Activated T-cell treated with anti-CD3 and anti-CD28 coated beads, Interleukin-2, amount 50 U/mL, for 72 hours (primary cell): ENCODE measurements around the gene RIMKLA. TPM values are rescaled to one million over a fixed set of nuclear protein-coding genes. Genes with fewer than 3 reads are reported as not detected.

Source experiments
- ATAC-seq, 2 donors: fragments of 150-1000 bp; cut with Tn5 transposase; replicated peaks in 1 of 2; 2 replicates each; pipeline ENCODE4 v1.10.0; 2021; ENCODE audit warnings: moderate library complexity in 2 of 2, mild to moderate bottlenecking in 1 of 2
- DNase-seq, 2 donors: peaks; one replicate each; pipeline ENCODE4 v3.0.0; 2021 to 2022; ENCODE audit warnings: mixed read lengths in 1 of 2
- H3K27ac Mint-ChIP-seq: one replicate; pipeline ENCODE4 v1.8.0; 2022; ENCODE audit warnings: mild to moderate bottlenecking, moderate library complexity, mixed read lengths
- H3K27me3 Mint-ChIP-seq: one replicate; pipeline ENCODE4 v1.8.0; 2022; ENCODE audit warnings: low read depth, mixed read lengths
- H3K36me3 Mint-ChIP-seq, 2 donors: one replicate each; pipeline ENCODE4 v1.8.0; 2022; ENCODE audit warnings: mixed read lengths in 2 of 2, mild to moderate bottlenecking in 1 of 2; ENCODE audit not compliant: insufficient read depth in 2 of 2
- H3K4me1 Mint-ChIP-seq: one replicate; pipeline ENCODE4 v1.8.0; 2022; ENCODE audit warnings: low read depth, mixed read lengths
- H3K4me3 Mint-ChIP-seq, 2 donors: one replicate each; pipeline ENCODE4 v1.8.0; 2022; ENCODE audit warnings: mild to moderate bottlenecking in 2 of 2, mixed read lengths in 2 of 2, moderate library complexity in 2 of 2
- H3K9me3 Mint-ChIP-seq, 2 donors: one replicate each; pipeline ENCODE4 v1.8.0; 2022; ENCODE audit warnings: mixed read lengths in 2 of 2
- total RNA-seq, 2 donors: library from RNA; stranded (reverse); gene quantifications; one replicate each; pipeline ENCODE4 v1.2.3, GENCODE V29; 2022

The RIMKLA gene, protein sequence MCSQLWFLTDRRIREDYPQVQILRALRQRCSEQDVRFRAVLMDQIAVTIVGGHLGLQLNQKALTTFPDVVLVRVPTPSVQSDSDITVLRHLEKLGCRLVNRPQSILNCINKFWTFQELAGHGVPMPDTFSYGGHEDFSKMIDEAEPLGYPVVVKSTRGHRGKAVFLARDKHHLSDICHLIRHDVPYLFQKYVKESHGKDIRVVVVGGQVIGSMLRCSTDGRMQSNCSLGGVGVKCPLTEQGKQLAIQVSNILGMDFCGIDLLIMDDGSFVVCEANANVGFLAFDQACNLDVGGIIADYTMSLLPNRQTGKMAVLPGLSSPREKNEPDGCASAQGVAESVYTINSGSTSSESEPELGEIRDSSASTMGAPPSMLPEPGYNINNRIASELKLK
- total RNA-seq = 1 to 10 TPM in 1 of 2 donors, under 1 TPM in 1; 0.79 to 1.9 TPM

- Mint-ChIP-seq H3K4me1 (no peaks in the 10 kb centered on the region), H3K27me3 (peaks cover 49% of the 10 kb centered on the region), H3K4me3 (peak within 1 kb of the TSS; percentile 73 to 81), H3K36me3 (no peaks in the 10 kb centered on the region), H3K27ac (no peak within 1 kb of the TSS), H3K9me3 (no peaks in the 10 kb centered on the region)
- ATAC-seq (peak; percentile 92 to 94), DNase-seq (peak; percentile 63 to 68)
Observed at GRCh38 chr1:42380586-42381279, at the start of gene RIMKLA. Gene RIMKLA (plus strand): TSS chr1:42380792. CDS start chr1:42380935, 143 bp downstream.

DNA sequence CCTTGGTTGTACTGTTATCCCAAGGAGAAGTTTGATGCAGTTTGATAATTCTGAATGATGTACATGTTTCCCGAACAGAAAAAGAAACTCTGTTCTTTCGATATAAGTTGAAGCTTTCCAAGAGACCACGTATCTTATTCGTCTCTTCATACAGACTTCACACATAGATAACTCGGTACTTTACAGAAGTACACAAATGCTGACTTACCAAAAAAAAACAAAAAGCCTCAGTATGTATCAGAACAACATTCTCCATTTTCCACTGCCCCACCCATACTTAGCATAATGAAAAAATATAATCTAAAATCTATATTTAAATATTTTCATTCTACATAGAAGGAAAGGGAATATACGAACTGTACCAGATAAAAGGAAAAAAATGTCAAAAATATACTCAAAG lies 47.7 kb upstream of the RIMKLA start:
- no peaks in the 10 kb centered on the region for H3K27me3 Mint-ChIP-seq
- DNase-seq (no peak), ATAC-seq (no peak)
- peak overlapping the region; percentile 70 for H3K27ac Mint-ChIP-seq
- peak overlapping the region; percentile 88 to 94 for H3K4me3 Mint-ChIP-seq
- no peaks in the 10 kb centered on the region for H3K9me3 Mint-ChIP-seq
- H3K36me3 Mint-ChIP-seq = peaks cover 0 to 2% of the 10 kb centered on the region in 2 donors
- H3K4me1 Mint-ChIP-seq = peaks cover 49% of the 10 kb centered on the region

DNA sequence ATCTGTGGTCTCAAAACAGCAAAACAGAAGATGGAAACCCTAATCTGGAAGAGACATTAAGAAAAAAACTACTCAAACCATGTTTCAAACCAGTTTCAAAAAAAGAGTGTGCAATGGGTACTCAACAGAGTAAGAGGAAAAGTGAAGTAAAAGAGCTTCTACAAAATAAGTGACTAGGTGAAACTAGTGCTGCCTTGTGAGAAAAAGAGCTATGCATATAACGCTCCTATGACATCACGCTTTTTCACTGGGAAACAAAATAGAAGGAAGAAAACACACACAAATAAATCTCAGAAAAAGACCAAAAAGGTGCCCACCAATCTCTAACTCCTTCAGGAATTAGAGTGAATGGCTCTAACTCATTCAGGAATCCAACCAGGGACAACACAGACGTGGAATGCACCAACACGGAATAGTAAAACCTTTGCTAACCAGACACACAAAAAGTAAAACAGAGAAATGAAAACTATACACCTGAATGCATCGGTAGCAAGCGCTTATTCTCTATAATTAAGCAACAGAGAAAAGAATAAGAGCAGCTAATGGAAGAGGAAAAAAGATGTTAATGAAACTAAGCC lies 46.8 kb upstream of the RIMKLA start:
- Mint-ChIP-seq H3K36me3 (peaks cover 0 to 2% of the 10 kb centered on the region in 2 donors), H3K9me3 (no peaks in the 10 kb centered on the region), H3K27me3 (no peaks in the 10 kb centered on the region), H3K4me3 (peak overlapping the region; percentile 88 to 94), H3K27ac (peak overlapping the region; percentile 70), H3K4me1 (peaks cover 49% of the 10 kb centered on the region)
- DNase-seq (no peak), ATAC-seq (no peak)

- ATAC-seq = peak; percentile 65 to 70
- no peaks in the 10 kb centered on the region for H3K9me3 Mint-ChIP-seq
- no peaks in the 10 kb centered on the region for H3K27me3 Mint-ChIP-seq
- peak overlapping the region; percentile 88 to 94 for H3K4me3 Mint-ChIP-seq
- H3K36me3 Mint-ChIP-seq = peaks cover 0 to 2% of the 10 kb centered on the region in 2 donors
- peak in 1 of 2 donors; percentile 11 for DNase-seq
- peak overlapping the region; percentile 70 for H3K27ac Mint-ChIP-seq
- peaks cover 46% of the 10 kb centered on the region for H3K4me1 Mint-ChIP-seq
Observed at GRCh38 chr1:42334240-42335049, 46.1 kb upstream of the RIMKLA start.

DNA sequence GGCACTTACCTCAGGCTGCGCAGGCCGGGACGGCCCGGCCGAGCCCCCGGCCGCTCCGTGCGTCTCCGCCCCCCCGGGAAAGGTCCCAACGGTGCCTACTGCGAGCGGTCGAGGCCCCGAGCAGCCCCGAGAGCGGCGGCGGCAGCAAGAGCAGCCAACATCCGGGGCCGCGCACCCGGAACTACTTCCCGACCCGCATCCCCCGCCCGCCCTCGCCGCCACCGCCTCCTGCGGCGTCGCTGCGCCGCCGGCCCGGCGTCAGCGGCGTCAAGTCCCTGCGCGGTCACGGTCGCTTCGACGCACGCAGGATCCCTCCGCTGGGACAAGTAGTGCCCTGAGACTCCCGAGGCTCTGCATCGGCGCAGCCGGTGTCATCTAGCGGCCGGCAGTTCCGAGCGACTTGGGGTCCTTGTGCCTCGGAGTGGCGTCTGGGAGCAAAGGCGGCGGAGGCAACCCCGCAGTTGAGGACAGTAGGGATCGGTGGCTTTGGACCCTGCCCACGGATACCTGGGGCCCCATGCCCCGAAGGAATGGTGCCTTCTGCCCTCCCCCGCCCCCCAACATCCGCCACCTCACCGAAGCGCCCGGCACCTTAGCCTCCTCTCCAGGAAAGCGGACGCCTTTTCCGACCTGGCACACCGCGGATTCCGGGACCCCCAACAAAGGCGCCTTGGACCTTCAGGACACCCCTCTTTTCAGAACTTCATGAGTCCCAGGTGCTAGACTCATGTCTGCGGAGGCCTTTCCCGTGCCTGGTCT lies 45.4 kb upstream of the RIMKLA start, which contains the start of gene FOXJ3:
Gene FOXJ3, minus strand, starts transcription at position 186 of the 759 bp plus-strand sequence. CDS start 24,142 bp downstream, outside the sequence.
- Mint-ChIP-seq H3K36me3 (peaks cover 0 to 2% of the 10 kb centered on the region in 2 donors), H3K4me1 (peaks cover 48% of the 10 kb centered on the region), H3K9me3 (no peaks in the 10 kb centered on the region), H3K27me3 (no peaks in the 10 kb centered on the region), H3K27ac (peak within 1 kb of the TSS; percentile 92), H3K4me3 (peak within 1 kb of the TSS; percentile 88 to 94)
- DNase-seq (peak; percentile 93 to 95), ATAC-seq (peak; percentile 93 to 94)

DNA sequence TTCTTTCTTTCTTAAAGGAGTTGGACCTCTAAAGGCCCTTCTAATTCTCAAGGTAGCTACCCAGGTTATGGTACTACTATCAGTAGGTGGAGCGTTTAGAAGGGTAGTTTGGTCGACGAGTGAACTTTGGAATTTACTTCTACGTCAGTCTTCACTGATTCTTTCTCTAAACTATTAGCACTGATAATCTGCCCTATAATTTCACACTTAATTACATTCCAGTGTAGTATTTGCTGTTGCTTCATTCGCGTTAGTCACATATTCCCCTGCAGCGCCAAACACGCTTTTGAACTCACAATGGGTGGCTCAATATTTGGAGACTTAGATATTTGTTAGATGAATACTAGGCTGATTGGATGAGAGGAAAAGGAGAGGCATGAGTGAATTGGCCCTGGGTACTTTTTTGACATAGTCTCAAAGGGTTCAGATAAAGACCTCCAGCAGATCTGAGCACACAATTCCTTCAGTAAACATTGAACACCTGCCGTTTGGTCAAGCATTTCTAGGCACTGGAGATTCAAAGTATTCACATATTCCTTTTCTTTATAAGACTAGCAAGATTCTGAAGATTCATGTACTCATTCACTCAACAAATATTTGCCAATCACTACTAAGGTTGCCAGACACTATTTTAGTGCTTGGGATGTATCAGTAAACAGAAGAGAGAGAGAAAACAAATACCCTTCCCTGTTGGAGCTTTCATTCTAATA lies 44.6 kb upstream of the RIMKLA start:
- Mint-ChIP-seq H3K9me3 (no peaks in the 10 kb centered on the region), H3K27ac (peak overlapping the region; percentile 92), H3K4me1 (peaks cover 44% of the 10 kb centered on the region), H3K4me3 (peak overlapping the region; percentile 87 to 88), H3K27me3 (no peaks in the 10 kb centered on the region), H3K36me3 (no peaks in the 10 kb centered on the region)
- no peak for DNase-seq
- no peak for ATAC-seq

- H3K27ac Mint-ChIP-seq = no peak overlapping the region
- H3K9me3 Mint-ChIP-seq = no peaks in the 10 kb centered on the region
- H3K27me3 Mint-ChIP-seq = no peaks in the 10 kb centered on the region
- H3K4me3 Mint-ChIP-seq = no peak overlapping the region
- H3K36me3 Mint-ChIP-seq = no peaks in the 10 kb centered on the region
- peaks cover 36% of the 10 kb centered on the region for H3K4me1 Mint-ChIP-seq
- ATAC-seq = no peak
- DNase-seq = no peak
Observed at GRCh38 chr1:42336978-42337377, 43.6 kb upstream of the RIMKLA start.

- Mint-ChIP-seq H3K4me1 (peaks cover 14% of the 10 kb centered on the region), H3K27ac (no peak overlapping the region), H3K9me3 (no peaks in the 10 kb centered on the region), H3K4me3 (no peak overlapping the region), H3K36me3 (no peaks in the 10 kb centered on the region), H3K27me3 (no peaks in the 10 kb centered on the region)
- DNase-seq (no peak), ATAC-seq (no peak)
Observed at GRCh38 chr1:42340093-42340492, 40.5 kb upstream of the RIMKLA start.

GRCh38 chr1:42340901-42341300 lies 39.7 kb upstream of the RIMKLA start:
- H3K9me3 Mint-ChIP-seq = no peaks in the 10 kb centered on the region
- peaks cover 12% of the 10 kb centered on the region for H3K4me1 Mint-ChIP-seq
- H3K27me3 Mint-ChIP-seq = no peaks in the 10 kb centered on the region
- H3K36me3 Mint-ChIP-seq = no peaks in the 10 kb centered on the region
- ATAC-seq (peak in 1 of 2 donors; percentile 38), DNase-seq (no peak)
- no peak overlapping the region for H3K27ac Mint-ChIP-seq
- no peak overlapping the region for H3K4me3 Mint-ChIP-seq

GRCh38 chr1:42343049-42343448 lies 37.5 kb upstream of the RIMKLA start:
- Mint-ChIP-seq H3K27me3 (no peaks in the 10 kb centered on the region), H3K36me3 (no peaks in the 10 kb centered on the region), H3K27ac (no peak overlapping the region), H3K4me1 (peaks cover 5% of the 10 kb centered on the region), H3K4me3 (no peak overlapping the region), H3K9me3 (no peaks in the 10 kb centered on the region)
- no peak for DNase-seq
- no peak for ATAC-seq

- ATAC-seq = no peak
- Mint-ChIP-seq H3K9me3 (no peaks in the 10 kb centered on the region), H3K36me3 (no peaks in the 10 kb centered on the region), H3K27me3 (peaks cover 22% of the 10 kb centered on the region), H3K27ac (no peak overlapping the region), H3K4me3 (no peak overlapping the region), H3K4me1 (no peaks in the 10 kb centered on the region)
- DNase-seq = no peak
Observed at GRCh38 chr1:42348498-42348897, 32.1 kb upstream of the RIMKLA start.
